Measurements from ENCODE around the gene CFAP53. TPM values are rescaled to one million over a fixed set of nuclear protein-coding genes. Genes with fewer than 3 reads are reported as not detected.

CFAP53 gene
- polyA plus RNA-seq, 1 donor from 2014 or later = 0.64 TPM

DNA sequence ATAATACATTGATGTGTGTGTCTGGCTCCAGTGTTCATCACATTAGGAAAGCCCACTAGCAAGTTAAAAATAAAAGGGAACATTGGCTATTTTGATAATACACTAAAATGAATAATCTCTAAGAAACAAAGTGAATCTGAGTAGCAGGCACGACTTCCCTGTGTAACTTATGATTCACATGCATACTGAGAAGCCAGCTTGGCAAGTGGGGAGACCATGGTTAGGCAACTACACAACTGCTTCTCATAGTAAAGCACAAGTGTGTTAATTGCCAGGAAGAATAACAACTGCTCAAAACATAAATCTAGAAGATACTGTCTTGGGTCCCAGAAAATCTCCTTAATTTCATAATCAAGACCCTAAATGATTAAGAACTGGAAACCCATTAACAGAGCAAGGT lies 75.4 kb downstream of the CFAP53 start:
- H3K4me2 ChIP-seq (ENCODE audit: low read length) = no peak overlapping the region
- H3K36me3 ChIP-seq (ENCODE audit: insufficient read depth, low read length) = no peaks in the 10 kb centered on the region
- no peaks in the 10 kb centered on the region for H3F3A ChIP-seq (ENCODE audit: insufficient read depth, low read length, poor library complexity, severe bottlenecking)
- no peaks in the 10 kb centered on the region for H4K20me1 ChIP-seq (ENCODE audit: insufficient read depth)
- H2AFZ ChIP-seq (ENCODE audit: low read depth, low read length) = no peak overlapping the region
- H3K27ac ChIP-seq (ENCODE audit: low read length) = no peak overlapping the region
- H3K27me3 ChIP-seq (ENCODE audit: insufficient read depth, low read depth, low read length) = peaks cover 51% of the 10 kb centered on the region
- no peak overlapping the region for H3K4me3 ChIP-seq (ENCODE audit: low read length)
- no peaks in the 10 kb centered on the region for H3K9me2 ChIP-seq (ENCODE audit: insufficient read depth, low read length)
- H3K9ac ChIP-seq (ENCODE audit: low read length) = no peak overlapping the region
- H3K79me2 ChIP-seq (replicated peaks; ENCODE audit: insufficient read depth, low read length) = no peaks in the 10 kb centered on the region
- no peaks in the 10 kb centered on the region for H3K9me3 ChIP-seq (ENCODE audit: low read length)
- no peak for TF ChIP-seq EP300 (conservative IDR thresholded peaks at IDR 0.05; ENCODE audit: poor library complexity, severe bottlenecking)
- TF ChIP-seq EZH2 (IDR thresholded peaks at IDR 0.05; ENCODE audit: borderline replicate concordance, insufficient read depth, low read length, poor library complexity, severe bottlenecking) = no peak

GRCh38 chr18:50190236-50190635 lies 76.1 kb downstream of the CFAP53 start:
- no peaks in the 10 kb centered on the region for H4K20me1 ChIP-seq (ENCODE audit: insufficient read depth)
- H3K9ac ChIP-seq (ENCODE audit: low read length) = no peak overlapping the region
- no peaks in the 10 kb centered on the region for H3K79me2 ChIP-seq (replicated peaks; ENCODE audit: insufficient read depth, low read length)
- TF ChIP-seq, protein P1, sequence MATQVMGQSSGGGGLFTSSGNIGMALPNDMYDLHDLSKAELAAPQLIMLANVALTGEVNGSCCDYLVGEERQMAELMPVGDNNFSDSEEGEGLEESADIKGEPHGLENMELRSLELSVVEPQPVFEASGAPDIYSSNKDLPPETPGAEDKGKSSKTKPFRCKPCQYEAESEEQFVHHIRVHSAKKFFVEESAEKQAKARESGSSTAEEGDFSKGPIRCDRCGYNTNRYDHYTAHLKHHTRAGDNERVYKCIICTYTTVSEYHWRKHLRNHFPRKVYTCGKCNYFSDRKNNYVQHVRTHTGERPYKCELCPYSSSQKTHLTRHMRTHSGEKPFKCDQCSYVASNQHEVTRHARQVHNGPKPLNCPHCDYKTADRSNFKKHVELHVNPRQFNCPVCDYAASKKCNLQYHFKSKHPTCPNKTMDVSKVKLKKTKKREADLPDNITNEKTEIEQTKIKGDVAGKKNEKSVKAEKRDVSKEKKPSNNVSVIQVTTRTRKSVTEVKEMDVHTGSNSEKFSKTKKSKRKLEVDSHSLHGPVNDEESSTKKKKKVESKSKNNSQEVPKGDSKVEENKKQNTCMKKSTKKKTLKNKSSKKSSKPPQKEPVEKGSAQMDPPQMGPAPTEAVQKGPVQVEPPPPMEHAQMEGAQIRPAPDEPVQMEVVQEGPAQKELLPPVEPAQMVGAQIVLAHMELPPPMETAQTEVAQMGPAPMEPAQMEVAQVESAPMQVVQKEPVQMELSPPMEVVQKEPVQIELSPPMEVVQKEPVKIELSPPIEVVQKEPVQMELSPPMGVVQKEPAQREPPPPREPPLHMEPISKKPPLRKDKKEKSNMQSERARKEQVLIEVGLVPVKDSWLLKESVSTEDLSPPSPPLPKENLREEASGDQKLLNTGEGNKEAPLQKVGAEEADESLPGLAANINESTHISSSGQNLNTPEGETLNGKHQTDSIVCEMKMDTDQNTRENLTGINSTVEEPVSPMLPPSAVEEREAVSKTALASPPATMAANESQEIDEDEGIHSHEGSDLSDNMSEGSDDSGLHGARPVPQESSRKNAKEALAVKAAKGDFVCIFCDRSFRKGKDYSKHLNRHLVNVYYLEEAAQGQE (IDR thresholded peaks at IDR 0.05; ENCODE audit: borderline replicate concordance) = no peak
- TF ChIP-seq CTCF (IDR thresholded peaks at IDR 0.05; ENCODE audit: poor library complexity, severe bottlenecking) (no peak), TAF1 (IDR thresholded peaks at IDR 0.05; ENCODE audit: low read depth) (no peak), MXI1 (conservative IDR thresholded peaks at IDR 0.05; ENCODE audit: poor library complexity, severe bottlenecking) (no peak), EZH2 (IDR thresholded peaks at IDR 0.05; ENCODE audit: borderline replicate concordance, insufficient read depth, low read length, poor library complexity, severe bottlenecking) (no peak), RAD21 (conservative IDR thresholded peaks at IDR 0.05) (no peak), POLR2AphosphoS5 (IDR thresholded peaks at IDR 0.05) (no peak), EP300 (conservative IDR thresholded peaks at IDR 0.05; ENCODE audit: poor library complexity, severe bottlenecking) (no peak), SMC3 (conservative IDR thresholded peaks at IDR 0.05; ENCODE audit: poor library complexity) (no peak)
- no peak overlapping the region for H3K4me3 ChIP-seq (ENCODE audit: low read length)
- H3K9me3 ChIP-seq (ENCODE audit: low read length) = no peaks in the 10 kb centered on the region
- no peaks in the 10 kb centered on the region for H3K36me3 ChIP-seq (ENCODE audit: insufficient read depth, low read length)
- H3F3A ChIP-seq (ENCODE audit: insufficient read depth, low read length, poor library complexity, severe bottlenecking) = no peaks in the 10 kb centered on the region
- H2AFZ ChIP-seq (ENCODE audit: low read depth, low read length) = no peak overlapping the region
- no peak overlapping the region for H3K27ac ChIP-seq (ENCODE audit: low read length)
- no peak overlapping the region for H3K4me2 ChIP-seq (ENCODE audit: low read length)
- H3K9me2 ChIP-seq (ENCODE audit: insufficient read depth, low read length) = no peaks in the 10 kb centered on the region
- peaks cover 44% of the 10 kb centered on the region for H3K27me3 ChIP-seq (ENCODE audit: insufficient read depth, low read depth, low read length)

DNA sequence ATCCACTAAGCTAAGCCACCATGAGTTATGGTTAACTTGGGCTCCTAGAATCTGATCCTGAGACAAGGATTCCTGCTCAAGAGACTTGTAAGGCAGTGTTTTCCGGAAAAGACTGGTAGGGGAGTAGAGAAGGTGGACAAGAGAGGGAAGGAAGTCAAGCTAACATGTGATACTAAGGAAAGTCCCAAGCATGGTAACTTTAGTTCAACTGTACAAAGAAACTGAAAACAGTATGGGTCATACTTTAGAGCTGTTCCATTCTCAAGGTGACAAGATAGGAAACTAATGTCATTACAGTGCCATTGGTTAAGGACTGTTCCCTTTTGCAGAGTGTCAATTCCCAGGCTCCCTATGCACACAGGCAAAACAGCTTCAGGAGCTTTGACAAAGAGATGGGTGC lies 77.1 kb downstream of the CFAP53 start:
- Histone ChIP-seq H3K27me3 (ENCODE audit: insufficient read depth, low read depth, low read length) (peaks cover 35% of the 10 kb centered on the region), H3K27ac (ENCODE audit: low read length) (no peak overlapping the region), H3K9me3 (ENCODE audit: low read length) (no peaks in the 10 kb centered on the region), H4K20me1 (ENCODE audit: insufficient read depth) (no peaks in the 10 kb centered on the region), H3K9me2 (ENCODE audit: insufficient read depth, low read length) (no peaks in the 10 kb centered on the region), H3K4me2 (ENCODE audit: low read length) (no peak overlapping the region), H2AFZ (ENCODE audit: low read depth, low read length) (no peak overlapping the region), H3K9ac (ENCODE audit: low read length) (no peak overlapping the region), H3F3A (ENCODE audit: insufficient read depth, low read length, poor library complexity, severe bottlenecking) (no peaks in the 10 kb centered on the region), H3K4me3 (ENCODE audit: low read length) (no peak overlapping the region), H3K79me2 (replicated peaks; ENCODE audit: insufficient read depth, low read length) (no peaks in the 10 kb centered on the region), H3K36me3 (ENCODE audit: insufficient read depth, low read length) (no peaks in the 10 kb centered on the region)
- no peak for TF ChIP-seq TAF1 (IDR thresholded peaks at IDR 0.05; ENCODE audit: low read depth)
